ENCODE data around the gene INO80B. TPM values are rescaled to one million over a fixed set of nuclear protein-coding genes. Genes with fewer than 3 reads are reported as not detected.
"Not testable (repeated sequence)": the region's sequence is repeated elsewhere in the genome, so short reads cannot be mapped to it uniquely, and the experiment has no call there.

INO80B gene
- total and polyA plus RNA-seq, 11 donors, result 11.7 to 29.2 (median 22.6) TPM

- 89 to 93% (median 91%) methylated on average over 19 to 27 of the region's 27 CpGs for WGBS, 4 donors
- TF ChIP-seq CTCF (IDR thresholded peaks at IDR 0.05) (no peak), POLR2A (IDR thresholded peaks at IDR 0.05) (no peak)
- no peaks in the 10 kb centered on the region for H3K27me3 ChIP-seq
- H3K27ac ChIP-seq, result no peak overlapping the region
- no peak overlapping the region for H3K4me3 ChIP-seq
- peaks cover 0 to 24% (median 22%) of the 10 kb centered on the region in 9 donors for H3K36me3 ChIP-seq
- ATAC-seq, result no peak
- H3K9me3 ChIP-seq, result no peaks in the 10 kb centered on the region
- H3K4me1 ChIP-seq, result peaks cover 7 to 43% (median 31%) of the 10 kb centered on the region in 12 donors
- DNase-seq, result no peak
- intact Hi-C loops (cut with DNase I), result no loop called here
Observed at GRCh38 chr2:74461187-74462053, 6.5 kb downstream of the INO80B start.

GRCh38 chr2:74462054-74462785 is 7.3 kb downstream of the INO80B start:
- no peak for DNase-seq
- 88 to 94% (median 91%) methylated on average over 15 to 20 of the region's 20 CpGs for WGBS, 4 donors
- TF ChIP-seq POLR2A (IDR thresholded peaks at IDR 0.05) (no peak), CTCF (IDR thresholded peaks at IDR 0.05) (no peak)

GRCh38 chr2:74462786-74463105 is 7.9 kb downstream of the INO80B start:
- ATAC-seq, result no peak
- Histone ChIP-seq H3K9me3 (no peaks in the 10 kb centered on the region), H3K4me1 (peaks cover 5 to 32% (median 23%) of the 10 kb centered on the region in 12 donors), H3K27me3 (no peaks in the 10 kb centered on the region), H3K27ac (no peak overlapping the region), H3K36me3 (peaks cover 0 to 24% (median 22%) of the 10 kb centered on the region in 9 donors), H3K4me3 (no peak overlapping the region)
- TF ChIP-seq POLR2A (IDR thresholded peaks at IDR 0.05) (no peak), CTCF (IDR thresholded peaks at IDR 0.05) (no peak)
- DNase-seq, result no peak
- intact Hi-C loops (cut with DNase I), result no loop called here
- 78 to 88% (median 82%) methylated on average over 4 of the region's 4 CpGs for WGBS, 4 donors

More at GRCh38 chr2:74462054-74462785, 7.3 kb downstream of the INO80B start:
- intact Hi-C loops (cut with DNase I), result no loop called here
- no peaks in the 10 kb centered on the region for H3K9me3 ChIP-seq
- peaks cover 6 to 35% (median 23%) of the 10 kb centered on the region in 12 donors for H3K4me1 ChIP-seq
- no peak for ATAC-seq
- H3K27me3 ChIP-seq, result no peaks in the 10 kb centered on the region
- peaks cover 0 to 24% (median 22%) of the 10 kb centered on the region in 9 donors for H3K36me3 ChIP-seq
- no peak overlapping the region for H3K4me3 ChIP-seq
- no peak overlapping the region for H3K27ac ChIP-seq

- H3K27ac ChIP-seq, result peak overlapping the region in 10 of 12 donors; percentile 9 to 93 (median 89)
- DNase-seq, result no peak
- no peaks in the 10 kb centered on the region for H3K9me3 ChIP-seq
- intact Hi-C loops (cut with DNase I), result no loop called here
- H3K4me3 ChIP-seq, result peak overlapping the region; percentile 61 to 99 (median 90)
- TF ChIP-seq POLR2A (IDR thresholded peaks at IDR 0.05), result no peak
- TF ChIP-seq CTCF (IDR thresholded peaks at IDR 0.05), result no peak
- peak in 2 of 4 donors; percentile 1 to 5 for ATAC-seq
- H3K27me3 ChIP-seq, result no peaks in the 10 kb centered on the region
- 4 to 8% (median 7%) methylated on average over 9 to 13 of the region's 13 CpGs for WGBS, 4 donors
- peaks cover 5 to 23% (median 15%) of the 10 kb centered on the region in 12 donors for H3K4me1 ChIP-seq
- peaks cover 0 to 24% (median 22%) of the 10 kb centered on the region in 9 donors for H3K36me3 ChIP-seq
Observed at GRCh38 chr2:74464406-74464805, 9.5 kb downstream of the INO80B start.

GRCh38 chr2:74470742-74471141 is 15.9 kb downstream of the INO80B start:
- peaks cover 4 to 35% (median 26%) of the 10 kb centered on the region in 12 donors for H3K4me1 ChIP-seq
- H3K4me3 ChIP-seq; DNase-seq; H3K27me3 ChIP-seq; ATAC-seq; intact Hi-C loops (cut with DNase I); H3K9me3 ChIP-seq: not testable (repeated sequence)
- peaks cover 0 to 22% (median 14%) of the 10 kb centered on the region in 9 donors for H3K36me3 ChIP-seq
- 95 to 97% (median 95%) methylated on average over 12 of the region's 12 CpGs for WGBS, 4 donors
- H3K27ac ChIP-seq, result peak overlapping the region in 1 of 12 donors; percentile 91
